Keratinocyte (primary cell): ENCODE results near the gene SETBP1.

Experiments
- EZH2 ChIP-seq: IDR thresholded peaks from one replicate; pipeline ENCODE4 v1.6.1; 2012; ENCODE audit warnings: inconsistent platforms, mild to moderate bottlenecking, low read length, moderate library complexity
- TF ChIP-seq, protein P1 (sequence below), 3 experiments: IDR thresholded peaks in 1 of 3; conservative IDR thresholded peaks in 1 of 3; optimal IDR thresholded peaks in 1 of 3; 2 replicates in 2 of 3; 3 replicates in 1 of 3; pipeline versions ENCODE3 to v1.5.1; 2011; ENCODE audit warnings: low read length in 3 of 3, mild to moderate bottlenecking in 3 of 3, moderate library complexity in 2 of 3, control low read depth in 1 of 3, inconsistent platforms in 1 of 3; ENCODE audit not compliant: insufficient read depth in 2 of 3; ENCODE audit errors: extremely low read depth in 1 of 3

DNA sequence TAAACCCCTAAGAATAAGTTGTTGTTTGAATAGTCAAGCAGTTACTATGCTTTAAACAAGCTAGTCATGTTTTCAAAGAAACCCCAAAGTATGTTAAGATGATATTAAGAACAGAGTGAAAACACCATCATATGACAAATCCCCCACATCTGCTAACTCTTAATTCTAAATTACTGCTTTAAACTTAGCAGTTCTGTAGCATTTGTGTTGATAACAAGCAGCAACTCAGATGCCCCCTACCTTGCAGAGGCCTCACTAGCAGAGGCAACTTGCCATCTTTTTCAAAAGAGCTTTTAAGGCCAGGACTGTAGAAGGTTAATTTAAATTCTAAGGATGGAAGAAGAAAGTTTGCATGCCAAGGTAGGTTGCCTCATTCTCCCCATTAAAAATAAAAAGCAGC, 376.2 kb downstream of the SETBP1 start:
- TF ChIP-seq, protein P1, sequence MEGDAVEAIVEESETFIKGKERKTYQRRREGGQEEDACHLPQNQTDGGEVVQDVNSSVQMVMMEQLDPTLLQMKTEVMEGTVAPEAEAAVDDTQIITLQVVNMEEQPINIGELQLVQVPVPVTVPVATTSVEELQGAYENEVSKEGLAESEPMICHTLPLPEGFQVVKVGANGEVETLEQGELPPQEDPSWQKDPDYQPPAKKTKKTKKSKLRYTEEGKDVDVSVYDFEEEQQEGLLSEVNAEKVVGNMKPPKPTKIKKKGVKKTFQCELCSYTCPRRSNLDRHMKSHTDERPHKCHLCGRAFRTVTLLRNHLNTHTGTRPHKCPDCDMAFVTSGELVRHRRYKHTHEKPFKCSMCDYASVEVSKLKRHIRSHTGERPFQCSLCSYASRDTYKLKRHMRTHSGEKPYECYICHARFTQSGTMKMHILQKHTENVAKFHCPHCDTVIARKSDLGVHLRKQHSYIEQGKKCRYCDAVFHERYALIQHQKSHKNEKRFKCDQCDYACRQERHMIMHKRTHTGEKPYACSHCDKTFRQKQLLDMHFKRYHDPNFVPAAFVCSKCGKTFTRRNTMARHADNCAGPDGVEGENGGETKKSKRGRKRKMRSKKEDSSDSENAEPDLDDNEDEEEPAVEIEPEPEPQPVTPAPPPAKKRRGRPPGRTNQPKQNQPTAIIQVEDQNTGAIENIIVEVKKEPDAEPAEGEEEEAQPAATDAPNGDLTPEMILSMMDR (optimal IDR thresholded peaks at IDR 0.05 in 1 of 3, IDR thresholded peaks at IDR 0.05 in 1 of 3, conservative IDR thresholded peaks at IDR 0.05 in 1 of 3; ENCODE audit: extremely low read depth in 1 of 3, insufficient read depth in 2 of 3, low read length in 3 of 3), result no peak
- TF ChIP-seq EZH2, result no peak
